Liver (tissue), 9 donors: ENCODE measurements around the gene BORCS5. TPM values are rescaled to one million over a fixed set of nuclear protein-coding genes. Genes with fewer than 3 reads are reported as not detected.

ENCODE experiments used
- DNase-seq: peaks from one replicate; pipeline ENCODE4 v3.0.0-alpha.2; 2017; ENCODE audit warnings: low spot score
- H3K27ac ChIP-seq, 2 donors: one replicate each; pipeline ENCODE4 v1.7.0; 2013; ENCODE audit warnings: inconsistent platforms in 2 of 2, low read length in 2 of 2, control low read depth in 1 of 2, low read depth in 1 of 2, mild to moderate bottlenecking in 1 of 2
- H3K27me3 ChIP-seq, 4 donors: one replicate each; pipeline versions ENCODE4 v1.6.1 to v1.7.0; 2013; ENCODE audit warnings: low read length in 3 of 4, inconsistent platforms in 1 of 4, mild to moderate bottlenecking in 1 of 4, moderate library complexity in 1 of 4; ENCODE audit not compliant: control insufficient read depth in 4 of 4, insufficient read depth in 4 of 4
- H3K36me3 ChIP-seq, 4 donors: one replicate each; pipeline versions ENCODE4 v1.6.1 to v1.7.0; 2013; ENCODE audit warnings: low read length in 3 of 4, mild to moderate bottlenecking in 3 of 4, low read depth in 1 of 4, moderate library complexity in 1 of 4; ENCODE audit not compliant: control insufficient read depth in 4 of 4, insufficient read depth in 3 of 4
- H3K4me1 ChIP-seq, 4 donors: one replicate each; pipeline versions ENCODE4 v1.6.1 to v1.7.0; 2013; ENCODE audit warnings: low read length in 3 of 4, mild to moderate bottlenecking in 3 of 4, moderate library complexity in 1 of 4; ENCODE audit not compliant: control insufficient read depth in 4 of 4, insufficient read depth in 4 of 4
- H3K4me3 ChIP-seq, 3 donors: one replicate each; pipeline versions ENCODE4 v1.6.1 to v1.7.0; 2013; ENCODE audit warnings: low read length in 3 of 3, control low read depth in 1 of 3, low read depth in 1 of 3, mild to moderate bottlenecking in 1 of 3
- H3K9ac ChIP-seq, 2 donors: one replicate each; pipeline ENCODE4 v1.7.0; 2013; ENCODE audit warnings: low read length in 2 of 2, mild to moderate bottlenecking in 2 of 2, moderate library complexity in 2 of 2, control low read depth in 1 of 2, low read depth in 1 of 2
- H3K9me3 ChIP-seq, 4 donors: one replicate each; pipeline versions ENCODE4 v1.6.1 to v1.7.0; 2013; ENCODE audit warnings: low read length in 3 of 4; ENCODE audit not compliant: control insufficient read depth in 4 of 4
- CTCF ChIP-seq: fragments of 150-350 bp; IDR thresholded peaks from 2 replicates; pipeline ENCODE4 v1.5.1; 2017; ENCODE audit warnings: improper control_type of control experiment, low read depth, low read length; ENCODE audit not compliant: missing input control
- EGR1 ChIP-seq, 2 donors: IDR thresholded peaks; 2 replicates each; pipeline ENCODE4 v1.6.1; 2016 to 2018; ENCODE audit warnings: antibody characterized with exemption in 2 of 2, low read depth in 2 of 2
- FOXA1 ChIP-seq: IDR thresholded peaks from 2 replicates; pipeline ENCODE4 v1.6.1; 2016; ENCODE audit warnings: antibody characterized with exemption
- GABPA ChIP-seq, 2 donors: IDR thresholded peaks in 1 of 2; conservative IDR thresholded peaks in 1 of 2; 2 replicates each; pipeline ENCODE4 v1.6.1; 2016; ENCODE audit warnings: antibody characterized with exemption in 2 of 2, mild to moderate bottlenecking in 1 of 2, moderate library complexity in 1 of 2
- HNF4A ChIP-seq, 2 donors: conservative IDR thresholded peaks; 2 replicates each; pipeline ENCODE4 v1.6.1; 2016; ENCODE audit warnings: antibody characterized with exemption in 2 of 2, mild to moderate bottlenecking in 2 of 2
- JUND ChIP-seq, 2 donors: IDR thresholded peaks; 2 replicates each; pipeline ENCODE4 v1.6.1; 2016; ENCODE audit warnings: antibody characterized with exemption in 2 of 2
- MAX ChIP-seq: IDR thresholded peaks from 2 replicates; pipeline ENCODE4 v1.6.1; 2016; ENCODE audit warnings: antibody characterized with exemption
- NR2F2 ChIP-seq: IDR thresholded peaks from 2 replicates; pipeline ENCODE4 v1.6.1; 2016; ENCODE audit warnings: antibody characterized with exemption
- RAD21 ChIP-seq, 2 donors: IDR thresholded peaks; 2 replicates each; pipeline ENCODE4 v1.6.1; 2016; ENCODE audit warnings: antibody characterized with exemption in 2 of 2, mild to moderate bottlenecking in 2 of 2
- REST ChIP-seq: IDR thresholded peaks from 2 replicates; pipeline ENCODE4 v1.6.1; 2016; ENCODE audit warnings: antibody characterized with exemption, mild to moderate bottlenecking
- RXRA ChIP-seq, 2 donors: IDR thresholded peaks; 2 replicates each; pipeline ENCODE4 v1.6.1; 2017 to 2018; ENCODE audit warnings: antibody characterized with exemption in 2 of 2, mild to moderate bottlenecking in 1 of 2
- SP1 ChIP-seq: IDR thresholded peaks from 2 replicates; pipeline ENCODE4 v1.6.1; 2018; ENCODE audit warnings: antibody characterized with exemption, mild to moderate bottlenecking
- TAF1 ChIP-seq: conservative IDR thresholded peaks from 2 replicates; pipeline ENCODE4 v1.6.1; 2016; ENCODE audit warnings: antibody characterized with exemption, mild to moderate bottlenecking
- ZBTB33 ChIP-seq: IDR thresholded peaks from 2 replicates; pipeline ENCODE4 v1.6.1; 2016; ENCODE audit warnings: antibody characterized with exemption
- WGBS: extraction: QIAGEN DNeasy Blood & Tissue Kit; methylation state at CpG from one replicate; pipeline ENCODE4 v1.1.7; 2013; 5-methylcytosine and 5-hydroxymethylcytosine counted together
- polyA plus RNA-seq, 2 donors: library from polyadenylated mRNA; stranded (reverse) in 1 of 2; unstranded in 1 of 2; fragments of 200-250 nt in 1 of 2; fragments of >200 nt in 1 of 2; fragmentation: Nextera tagmentation in 1 of 2; extraction: Ambion mirVana in 1 of 2; gene quantifications; one replicate each; pipeline versions ENCODE4 v1.2.1 to v1.2.3, GENCODE V29; 2013 to 2015
- total RNA-seq, 2 donors: library from RNA; depleted of rRNA; stranded (reverse); fragments of >200 nt; gene quantifications; one replicate each; pipeline ENCODE4 v1.2.3, GENCODE V29; 2014
- donor health status: healthy.
- donor health status: healthy.
- donor health status: healthy.
- donor health status: healthy.
- donor health status: healthy.

BORCS5 gene
- total and polyA plus RNA-seq, 4 donors: 4.5 to 11.4 (median 8.1) TPM

GRCh38 chr12:12327802-12328201 lies 29.1 kb upstream of the BORCS5 start:
- DNase-seq: no peak
- 0% methylated on average over 1 of the region's 1 CpG for WGBS

GRCh38 chr12:12331244-12331771 lies 25.6 kb upstream of the BORCS5 start:
- H3K9me3 ChIP-seq: no peaks in the 10 kb centered on the region
- peaks cover 4 to 20% (median 13%) of the 10 kb centered on the region in 4 donors for H3K4me1 ChIP-seq
- H3K36me3 ChIP-seq: peaks cover 0 to 3% (median 1%) of the 10 kb centered on the region in 4 donors
- no peak overlapping the region for H3K4me3 ChIP-seq
- no peaks in the 10 kb centered on the region for H3K27me3 ChIP-seq
- no peak overlapping the region for H3K9ac ChIP-seq
- no peak overlapping the region for H3K27ac ChIP-seq
- 90% methylated on average over 7 of the region's 7 CpGs for WGBS
- no peak for DNase-seq
- TF ChIP-seq REST (no peak), SP1 (no peak), EGR1 (IDR thresholded peaks at IDR 0.05; ENCODE audit: low read depth in 2 of 2) (no peak), TAF1 (no peak), CTCF (no peak), MAX (no peak), HNF4A (conservative IDR thresholded peaks at IDR 0.05) (no peak), NR2F2 (no peak), FOXA1 (no peak), ZBTB33 (no peak)

More at GRCh38 chr12:12327802-12328201, 29.1 kb upstream of the BORCS5 start:
- H3K4me1 ChIP-seq: peaks cover 0 to 5% (median 2%) of the 10 kb centered on the region in 4 donors
- peak; percentile 26 to 51 for TF ChIP-seq RXRA (IDR thresholded peaks at IDR 0.05)
- TF ChIP-seq CTCF: peak; percentile 70
- no peak for TF ChIP-seq ZBTB33
- peak; percentile 52 to 66 for TF ChIP-seq HNF4A (conservative IDR thresholded peaks at IDR 0.05)
- peak in 1 of 2 donors; percentile 30 for TF ChIP-seq EGR1 (IDR thresholded peaks at IDR 0.05; ENCODE audit: low read depth in 2 of 2)
- peak in 1 of 2 donors; percentile 45 for TF ChIP-seq GABPA (IDR thresholded peaks at IDR 0.05 in 1 of 2, conservative IDR thresholded peaks at IDR 0.05 in 1 of 2)
- TF ChIP-seq RAD21 (IDR thresholded peaks at IDR 0.05): peak; percentile 92 to 93
- TF ChIP-seq JUND (IDR thresholded peaks at IDR 0.05): peak in 1 of 2 donors; percentile 34
- TF ChIP-seq TAF1: no peak
- TF ChIP-seq NR2F2: peak; percentile 71
- H3K27ac ChIP-seq: peak overlapping the region; percentile 6 to 71
- H3K9ac ChIP-seq: peak overlapping the region in 1 of 2 donors; percentile 14
- peaks cover 0 to 3% (median 1%) of the 10 kb centered on the region in 4 donors for H3K36me3 ChIP-seq
- H3K27me3 ChIP-seq: no peaks in the 10 kb centered on the region
- no peak overlapping the region for H3K4me3 ChIP-seq
- no peaks in the 10 kb centered on the region for H3K9me3 ChIP-seq
